NCI-H146 treated with DMSO at 0.1 percent for 48 hours (cell line): ENCODE results near the gene CLCNKA.
"Not testable (repeated sequence)": the region's sequence is repeated elsewhere in the genome, so short reads cannot be mapped to it uniquely, and the experiment has no call there.

Experiments used
- DNase-seq: peaks from one replicate; lab custom pipeline; 2025; ENCODE audit not compliant: unreplicated experiment; lab: John Stamatoyannopoulos, UW

The CLCNKA gene

DNA sequence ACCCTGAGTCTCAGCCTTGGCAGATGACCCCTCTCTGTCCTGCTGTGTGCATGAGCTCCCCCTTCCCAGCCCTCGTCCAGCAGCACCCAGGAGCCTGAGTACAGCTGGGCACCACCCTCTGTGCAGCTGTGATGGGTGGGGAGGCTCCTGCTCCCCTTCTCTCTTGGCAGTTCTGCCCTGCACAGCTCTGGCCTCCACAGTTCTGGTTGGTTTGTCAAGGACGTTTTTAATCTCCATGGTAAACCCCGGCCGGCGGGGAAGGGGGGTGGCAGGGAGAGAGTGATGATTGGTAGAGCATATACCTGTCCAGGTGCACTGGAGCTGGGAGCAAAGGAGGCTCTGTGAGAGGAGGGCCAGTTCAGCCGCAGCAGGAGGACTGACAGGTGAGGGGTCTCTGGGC lies at the start of gene CLCNKA:
TSS of gene CLCNKA (plus strand) at position 356 of the 400 bp plus-strand sequence. CDS start 584 bp downstream, outside the sequence.
- no peak for DNase-seq

GRCh38 chr1:15972409-15972808 lies 49.4 kb upstream of the CLCNKA start:
- no peak for DNase-seq

DNA sequence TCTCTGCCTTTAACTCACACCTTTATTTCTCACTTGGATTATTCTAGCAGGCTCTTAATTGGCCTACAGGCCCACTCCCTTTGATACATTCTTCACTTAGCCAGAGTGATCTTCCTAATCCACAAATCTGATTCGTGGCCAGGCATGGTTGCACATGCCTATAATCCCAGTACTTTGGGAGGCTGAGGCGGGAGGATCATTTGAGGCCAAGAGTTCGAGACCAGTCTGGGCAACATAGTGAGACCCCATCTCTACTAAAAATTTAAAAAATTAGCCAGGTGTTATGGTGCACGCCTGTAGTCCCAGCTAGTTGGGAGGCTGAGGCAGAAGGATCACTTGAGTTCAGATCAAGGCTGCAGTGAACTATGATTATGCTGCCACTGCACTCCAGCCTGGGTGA lies 48.1 kb upstream of the CLCNKA start:
- DNase-seq = no peak

DNA sequence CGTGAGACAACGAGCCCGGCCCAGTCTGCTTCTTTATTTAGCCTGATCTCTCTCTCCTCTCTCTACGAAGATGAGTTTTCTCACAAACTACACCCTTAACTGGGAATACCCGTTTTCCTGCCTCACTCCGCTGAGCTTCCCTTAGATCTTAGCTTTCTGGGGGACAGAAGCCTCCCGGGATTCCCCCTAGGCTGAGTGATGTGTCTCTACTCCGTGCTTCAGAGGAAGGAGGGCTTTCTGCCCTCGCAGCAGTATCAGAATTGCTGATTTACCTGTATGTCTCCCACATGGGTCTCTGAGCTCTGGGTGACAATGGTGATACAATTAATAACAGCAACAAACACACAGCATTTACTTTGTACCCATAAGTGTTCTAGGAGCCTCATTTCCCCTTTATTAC lies 47.0 kb upstream of the CLCNKA start:
- no peak for DNase-seq

DNA sequence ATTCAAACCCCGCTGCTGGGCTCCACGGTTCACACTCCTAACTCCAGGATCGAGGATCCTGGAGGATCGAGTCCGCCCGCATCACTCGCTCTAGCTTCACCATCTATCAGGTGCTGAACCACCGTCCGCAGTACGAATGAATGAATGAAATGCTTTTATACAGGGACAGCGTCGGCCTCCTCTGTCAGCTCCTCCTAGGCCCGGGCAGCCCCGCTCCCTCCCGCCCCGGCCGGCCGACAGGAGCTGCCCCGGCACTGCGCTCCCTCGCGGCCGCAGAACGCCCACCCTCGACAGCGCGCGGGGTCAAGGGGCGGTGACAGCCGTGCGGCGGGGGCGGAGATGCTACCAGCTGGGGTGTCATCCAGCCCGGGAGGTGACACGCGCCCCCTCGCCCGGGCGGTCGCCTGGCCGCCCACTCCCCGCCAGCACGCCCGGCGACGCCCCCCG lies 46.5 kb upstream of the CLCNKA start:
- no peak for DNase-seq

- DNase-seq = peak; percentile 75
Measured at GRCh38 chr1:15975805-15976680, 45.8 kb upstream of the CLCNKA start, which contains the start of gene ZBTB17. ZBTB17 (minus strand) TSS chr1:15976101; CDS start chr1:15948495, 27,606 bp downstream.

- not testable (repeated sequence) for DNase-seq
Measured at GRCh38 chr1:15977947-15978346, 43.9 kb upstream of the CLCNKA start.

- no peak for DNase-seq
Measured at GRCh38 chr1:15981679-15982078, 40.2 kb upstream of the CLCNKA start.

GRCh38 chr1:15983275-15983674 lies 38.6 kb upstream of the CLCNKA start:
- DNase-seq = no peak

- DNase-seq = no peak
Measured at GRCh38 chr1:15985611-15986297, 36.1 kb upstream of the CLCNKA start.

DNA sequence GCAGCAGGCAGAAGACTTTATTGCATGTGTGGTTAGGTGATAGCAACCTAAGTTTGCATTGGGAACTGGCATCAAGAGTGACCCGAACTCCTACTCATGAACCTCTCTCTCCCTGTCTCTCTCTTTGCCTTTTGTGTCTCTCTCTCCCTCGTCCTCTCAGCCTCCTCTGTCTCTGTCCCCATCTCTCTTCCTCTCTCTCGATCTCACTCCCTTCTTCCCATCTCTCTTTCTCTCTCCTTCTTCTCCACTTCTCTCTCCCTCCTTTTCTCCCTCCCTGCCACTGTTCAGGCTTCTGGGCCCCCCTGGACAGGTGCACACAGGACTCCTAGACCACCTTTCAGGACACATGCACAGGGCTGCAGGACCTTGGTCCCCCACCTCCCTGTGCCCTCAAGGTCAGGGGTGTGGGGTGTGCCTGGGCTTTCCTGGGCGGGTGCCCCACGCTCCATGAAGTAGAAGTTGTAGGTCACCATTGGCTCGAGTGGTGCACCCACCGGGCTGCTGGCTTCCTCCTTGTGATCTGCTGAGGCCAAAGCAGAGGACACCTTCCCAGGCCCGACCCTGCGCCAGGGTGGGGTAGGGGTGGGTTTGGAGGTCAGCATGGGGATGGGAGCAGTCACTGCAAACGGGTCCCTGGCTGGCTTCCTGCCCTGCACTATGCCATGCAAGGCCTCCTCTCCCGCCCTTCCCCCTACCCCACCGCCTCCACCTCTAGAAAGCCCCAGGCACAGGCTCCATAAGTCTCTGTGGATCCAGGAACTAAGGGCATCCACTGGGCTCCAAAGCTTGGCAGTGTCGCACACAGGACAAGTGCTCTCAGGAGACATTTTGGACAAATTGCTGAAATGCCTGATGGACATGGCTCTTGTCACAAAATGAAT lies 32.7 kb upstream of the CLCNKA start:
- DNase-seq = no peak

DNA sequence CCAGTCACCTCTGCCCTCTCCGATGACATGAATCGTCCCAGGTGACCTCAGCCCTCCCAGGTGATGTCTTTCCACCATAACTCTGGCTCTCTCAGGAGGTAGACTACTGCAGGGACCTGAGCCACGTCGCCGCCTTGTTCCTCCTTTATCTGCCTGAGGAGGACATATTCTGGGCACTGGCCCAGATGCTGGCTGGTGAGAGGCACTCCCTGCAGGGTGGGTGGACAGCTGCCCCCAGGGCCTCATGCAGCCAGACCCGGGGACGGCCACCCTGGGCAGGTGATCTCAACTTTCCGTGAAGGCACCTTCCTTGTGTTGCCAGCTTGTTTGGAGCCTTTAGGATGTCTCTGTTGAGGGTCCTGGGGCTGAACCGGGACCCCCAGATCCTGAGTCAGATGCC lies 32.1 kb upstream of the CLCNKA start:
- no peak for DNase-seq

DNA sequence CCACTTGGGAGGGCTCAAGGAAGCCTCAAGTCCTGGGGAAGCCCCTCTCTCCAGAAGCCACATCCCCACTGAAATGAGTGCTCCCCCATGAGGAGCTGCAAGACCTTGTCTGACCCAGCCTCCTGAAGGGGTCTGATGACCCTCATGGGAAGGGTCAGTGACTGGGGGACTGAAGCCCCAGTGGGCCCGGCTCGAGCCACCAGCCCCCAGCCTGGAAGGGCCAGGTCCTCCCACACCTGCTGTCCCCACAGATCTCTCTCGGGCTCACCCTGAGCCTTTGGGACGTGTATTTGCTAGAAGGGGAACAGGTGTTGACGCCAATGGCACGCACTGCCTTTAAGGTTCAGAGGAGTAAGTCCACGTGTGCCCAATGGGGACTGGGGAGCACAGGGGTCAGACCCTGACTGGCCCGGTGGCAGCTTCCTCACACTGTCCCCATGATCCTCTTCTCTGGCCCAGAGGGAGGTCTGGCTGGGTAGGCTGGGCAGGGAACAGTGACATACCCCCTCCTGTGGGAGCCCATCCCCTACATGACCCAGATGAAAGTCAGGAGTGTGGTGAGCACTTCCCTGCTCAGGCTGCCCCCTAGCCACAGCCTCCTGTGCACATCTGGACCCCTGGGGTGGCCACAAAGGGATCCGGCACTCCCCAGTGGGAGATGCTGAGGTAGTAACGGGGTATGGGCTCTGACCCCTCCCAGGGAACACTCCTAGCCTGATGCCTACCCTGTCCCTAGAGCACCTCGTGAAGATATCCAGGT lies 30.2 kb upstream of the CLCNKA start:
- no peak for DNase-seq

- DNase-seq = no peak
Measured at GRCh38 chr1:15992187-15992553, 29.7 kb upstream of the CLCNKA start.

- no peak for DNase-seq
Measured at GRCh38 chr1:15992582-15993500, 29.0 kb upstream of the CLCNKA start.

DNA sequence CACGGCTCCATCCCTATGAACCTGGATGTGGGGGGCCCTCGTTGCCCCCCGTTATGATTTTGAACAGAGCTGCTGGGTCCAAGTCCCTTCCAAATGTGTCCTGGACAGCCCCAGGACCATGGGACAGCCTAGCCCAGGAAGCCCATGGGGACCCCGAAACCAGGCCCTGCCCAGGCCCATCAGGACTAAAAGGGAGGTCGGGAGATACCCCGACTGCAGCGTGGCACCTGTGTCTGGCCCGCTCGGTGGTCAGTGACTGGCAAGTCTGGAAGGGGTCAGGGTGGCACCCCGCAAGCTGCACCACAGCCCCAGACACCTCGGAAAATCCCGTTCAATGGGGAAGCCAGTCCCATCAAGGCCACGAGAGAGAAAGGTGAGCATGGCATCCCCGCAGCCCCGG lies 28.2 kb upstream of the CLCNKA start:
- no peak for DNase-seq

- DNase-seq = no peak
Measured at GRCh38 chr1:15994081-15994480, 27.8 kb upstream of the CLCNKA start.

DNA sequence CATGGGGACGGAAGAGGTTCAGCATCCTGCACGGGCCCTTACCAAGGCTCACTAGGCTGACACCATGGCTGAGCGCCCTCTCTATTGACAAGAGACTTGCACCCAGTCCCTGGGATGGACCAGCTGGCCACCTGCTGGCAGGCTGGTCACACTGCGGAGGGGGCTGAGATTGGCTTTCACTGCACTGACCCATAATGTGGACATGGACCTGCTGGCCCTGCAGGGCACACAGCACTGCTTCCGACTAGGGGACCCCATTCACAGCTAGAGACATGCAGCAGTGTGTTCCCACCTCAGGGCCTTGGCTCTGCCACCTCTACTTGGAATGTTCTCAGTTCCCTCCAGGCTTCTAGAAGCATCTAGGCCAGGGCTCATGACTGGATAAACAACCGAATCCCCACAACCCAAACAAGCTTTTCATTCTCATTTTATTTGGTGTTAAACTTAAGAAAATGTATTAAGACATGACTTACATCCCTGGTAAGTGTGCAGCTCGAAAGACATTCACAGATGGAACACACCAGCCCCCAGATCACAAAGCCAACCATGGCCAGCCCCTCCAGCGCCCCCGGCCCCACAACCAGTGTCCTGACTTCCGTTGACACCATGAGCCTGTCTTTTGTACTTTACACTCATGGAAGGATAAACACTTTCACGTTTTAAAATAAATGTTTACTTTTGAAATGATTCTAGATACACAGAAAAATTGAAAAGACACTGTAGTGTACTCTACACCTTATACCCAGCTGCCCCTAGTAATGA lies 27.1 kb upstream of the CLCNKA start:
- DNase-seq = no peak
